HepG2 (cell line): Measurements from ENCODE around the gene IL17C. TPM values are rescaled to one million over a fixed set of nuclear protein-coding genes. Genes with fewer than 3 reads are reported as not detected.

Experiments used
- ATAC-seq: fragments of 200-7000 bp; cut with Tn5 transposase; 3 replicates; pipeline ENCODE4 v1.9.1; 2020; ENCODE audit warnings: mild to moderate bottlenecking, moderate library complexity
- BruUV-seq: library from RNA; stranded (reverse); fragments of 400-500 nt; replicated peaks from 2 replicates; lab custom pipeline; 2021; lab: Mats Ljungman, UMichigan
- CTCF ChIA-PET: fragments of 300-600 bp; formaldehyde crosslinking; extraction: SDS; loops from one replicate; lab custom pipeline; 2021; ENCODE audit warnings: low total read pairs, inconsistent platforms, low intra/inter-chr PET ratio; lab: Yijun Ruan, JAX
- POLR2A ChIA-PET: fragments of 350-600 bp; sonication (Branson Sonifier 250); formaldehyde crosslinking; loops from one replicate; lab custom pipeline; 2020; ENCODE audit warnings: antibody characterized with exemption, inconsistent platforms; lab: Yijun Ruan, JAX
- DNase-seq: peaks from one replicate; pipeline ENCODE4 v3.0.0-alpha.2; 2015; ENCODE audit warnings: low spot score
- FAIRE-seq: peaks from 3 replicates; lab custom pipeline; 2011; peaks lifted over from hg19 to GRCh38; lab: Jason Lieb, UNC
- H2AFZ ChIP-seq: one replicate; pipeline ENCODE4 v1.6.1; 2011; ENCODE audit warnings: low read length, inconsistent platforms
- H3K27ac ChIP-seq: fragments of 300-600 bp; 3 replicates; pipeline ENCODE4 v1.8.0; 2011; ENCODE audit warnings: mixed run types, mild to moderate bottlenecking, mixed read lengths, low read length, inconsistent platforms; ENCODE audit not compliant: insufficient read depth; ENCODE audit errors: extremely low read length
- H3K27me3 ChIP-seq, 2 experiments: fragments of 200-600 bp in 1 of 2; 2 replicates in 1 of 2; 3 replicates in 1 of 2; pipeline versions ENCODE4 v1.6.0 to v1.8.0; 2011; ENCODE audit warnings: low read length in 2 of 2, mild to moderate bottlenecking in 2 of 2, moderate library complexity in 2 of 2, inconsistent platforms in 1 of 2; ENCODE audit not compliant: insufficient read depth in 2 of 2, control insufficient read depth in 1 of 2
- H3K36me3 ChIP-seq, 2 experiments: fragments of 200-600 bp in 1 of 2; replicated peaks in 1 of 2; 2 replicates in 1 of 2; 3 replicates in 1 of 2; pipeline versions ENCODE4 v1.5.1 to v1.8.0; 2011; ENCODE audit warnings: low read length in 2 of 2, inconsistent platforms in 1 of 2; ENCODE audit not compliant: insufficient read depth in 2 of 2, control insufficient read depth in 1 of 2
- H3K4me1 ChIP-seq: 2 replicates; pipeline ENCODE4 v1.5.1; 2012; ENCODE audit warnings: low read length, inconsistent platforms; ENCODE audit not compliant: insufficient read depth
- H3K4me2 ChIP-seq: 2 replicates; pipeline ENCODE4 v1.6.0; 2011; ENCODE audit warnings: low read depth, low read length, inconsistent platforms
- H3K4me3 ChIP-seq, 3 experiments: fragments of 200-600 bp in 1 of 3; sonication (generic), shearing (Covaris generic) in 1 of 3; replicated peaks in 1 of 3; 2 replicates each; pipeline ENCODE4 v1.5.1; 2011 to 2016; ENCODE audit warnings: low read length in 3 of 3, inconsistent platforms in 2 of 3, low read depth in 2 of 3, mild to moderate bottlenecking in 2 of 3, control low read depth in 1 of 3, mixed read lengths in 1 of 3; ENCODE audit not compliant: insufficient read depth in 1 of 3
- H3K79me2 ChIP-seq: one replicate; pipeline ENCODE4 v1.6.1; 2011; ENCODE audit warnings: low read length, inconsistent platforms; ENCODE audit not compliant: insufficient read depth
- H3K9ac ChIP-seq: 2 replicates; pipeline ENCODE4 v1.6.0; 2011; ENCODE audit warnings: mild to moderate bottlenecking, low read depth, low read length, inconsistent platforms; ENCODE audit not compliant: insufficient read depth
- H3K9me3 ChIP-seq: 2 replicates; pipeline ENCODE4 v1.5.1; 2012; ENCODE audit warnings: mild to moderate bottlenecking, low read length
- H4K20me1 ChIP-seq: 2 replicates; pipeline ENCODE4 v1.6.0; 2011; ENCODE audit warnings: inconsistent platforms, mild to moderate bottlenecking, low read length, moderate library complexity; ENCODE audit not compliant: insufficient read depth
- AGO1 ChIP-seq: fragments of 200-400 bp; formaldehyde crosslinking; IDR thresholded peaks from 2 replicates; pipeline ENCODE4 v1.6.1; 2017; ENCODE audit warnings: mild to moderate bottlenecking, low read depth, low read length, moderate library complexity; ENCODE audit not compliant: poor library complexity, severe bottlenecking
- AGO2 ChIP-seq: fragments of 200-400 bp; formaldehyde crosslinking; optimal IDR thresholded peaks from 2 replicates; pipeline ENCODE3; 2017; ENCODE audit warnings: mild to moderate bottlenecking, low read depth, low read length, moderate library complexity
- AKAP8 ChIP-seq: sonication (generic); formaldehyde crosslinking; IDR thresholded peaks from 2 replicates; pipeline ENCODE4 v1.5.1; 2020; ENCODE audit warnings: mild to moderate bottlenecking, missing genetic modification reagents
- ELF1 ChIP-seq: sonication (generic); formaldehyde crosslinking; IDR thresholded peaks from 2 replicates; pipeline ENCODE4 v1.4.0; 2020; ENCODE audit warnings: missing genetic modification reagents
- EZH2 ChIP-seq: conservative IDR thresholded peaks from 2 replicates; pipeline ENCODE4 v1.6.1; 2012; ENCODE audit warnings: mild to moderate bottlenecking, low read depth, low read length, moderate library complexity
- HOXA7 ChIP-seq: sonication (generic); formaldehyde crosslinking; IDR thresholded peaks from 2 replicates; pipeline ENCODE4 v1.8.1; 2022; ENCODE audit warnings: mild to moderate bottlenecking, missing genetic modification reagents, moderate library complexity
- NR3C1 ChIP-seq: sonication (generic); formaldehyde crosslinking; IDR thresholded peaks from 2 replicates; pipeline ENCODE4 v1.4.0; 2020; ENCODE audit warnings: missing genetic modification reagents
- POLR2A ChIP-seq, 2 experiments: IDR thresholded peaks; 2 replicates each; pipeline ENCODE4 v1.6.1; 2011; ENCODE audit warnings: low read depth in 2 of 2, low read length in 2 of 2, mild to moderate bottlenecking in 1 of 2, moderate library complexity in 1 of 2; ENCODE audit not compliant: insufficient read depth in 1 of 2
- POLR2G ChIP-seq: fragments of 200-400 bp; formaldehyde crosslinking; IDR thresholded peaks from 2 replicates; pipeline ENCODE4 v1.6.1; 2018; ENCODE audit warnings: mild to moderate bottlenecking, low read depth, low read length, moderate library complexity
- RBM39 ChIP-seq: fragments of 200-400 bp; formaldehyde crosslinking; IDR thresholded peaks from one replicate; pipeline ENCODE4 v1.6.1; 2018; ENCODE audit warnings: antibody characterized with exemption, mild to moderate bottlenecking, low read depth, low read length; ENCODE audit not compliant: poor library complexity, severe bottlenecking
- SNRNP70 ChIP-seq: fragments of 200-400 bp; formaldehyde crosslinking; IDR thresholded peaks from 2 replicates; pipeline ENCODE4 v1.6.1; 2017; ENCODE audit warnings: mild to moderate bottlenecking, low read depth, low read length, moderate library complexity
- SSRP1 ChIP-seq: IDR thresholded peaks from 2 replicates; pipeline ENCODE4 v1.6.1; 2016; ENCODE audit warnings: control low read depth
- TAF1 ChIP-seq: sonication (generic); formaldehyde crosslinking; IDR thresholded peaks from 2 replicates; pipeline ENCODE4 v1.4.0; 2020; ENCODE audit warnings: missing genetic modification reagents
- TBP ChIP-seq: sonication (generic); formaldehyde crosslinking; IDR thresholded peaks from 2 replicates; pipeline ENCODE4 v1.5.0; 2020; ENCODE audit warnings: missing genetic modification reagents
- ZFP36 ChIP-seq: fragments of 150-350 bp; IDR thresholded peaks from 2 replicates; pipeline ENCODE4 v1.6.1; 2018; ENCODE audit warnings: borderline replicate concordance, low read length, low read depth; ENCODE audit not compliant: partially characterized antibody
- ZNF3 ChIP-seq: IDR thresholded peaks from 2 replicates; pipeline ENCODE4 v1.7.0; 2017; ENCODE audit warnings: inconsistent platforms
- ZZZ3 ChIP-seq: sonication (generic); formaldehyde crosslinking; IDR thresholded peaks from 2 replicates; pipeline ENCODE4 v1.4.0; 2020; ENCODE audit warnings: missing genetic modification reagents, mild to moderate bottlenecking, borderline replicate concordance
- WGBS: methylation state at CpG from one replicate; pipeline ENCODE4 v1.1.6; 2017; ENCODE audit warnings: low lambda C conversion rate; 5-methylcytosine and 5-hydroxymethylcytosine counted together
- in situ Hi-C: cut with HindIII; loops from 2 replicates; pipeline ENCODE4 v1.10.0; 2017; ENCODE audit warnings: low pct_unique_long_range_greater_than_20kb; ENCODE audit not compliant: extremely low pct_ligation_motif_present
- intact Hi-C: fragments of 100-400 bp; cut with micrococcal nuclease; formaldehyde crosslinking; loops from one replicate; pipeline ENCODE4 v1.10.0; 2022; ENCODE audit not compliant: unreplicated experiment
- polyA plus RNA-seq, 8 experiments: library from polyadenylated mRNA; depleted of rRNA in 3 of 8; stranded (reverse) in 7 of 8; unstranded in 1 of 8; fragments of >200 nt; fragmentation: Illumina TruSeq in 4 of 8; extraction: Trizol in 4 of 8; gene quantifications; 2 replicates each; pipeline versions ENCODE4 v1.2.1 to v1.2.3, GENCODE V29; 2011 to 2016; ENCODE audit warnings: low read depth in 4 of 8, missing spikeins in 1 of 8, mixed read lengths in 1 of 8; ENCODE audit not compliant: insufficient read depth in 1 of 8
- total RNA-seq, 5 experiments: library from RNA; depleted of rRNA; stranded (reverse); fragments of >200 nt; fragmentation: Illumina TruSeq; extraction: Trizol; gene quantifications; 2 replicates each; pipeline ENCODE4 v1.2.3, GENCODE V29; 2016; ENCODE audit warnings: low read depth in 1 of 5
- TF ChIP-seq, protein P1 (sequence below): sonication (generic); formaldehyde crosslinking; IDR thresholded peaks from 2 replicates; pipeline ENCODE4 v1.5.1; 2020; ENCODE audit warnings: missing genetic modification reagents, mild to moderate bottlenecking, borderline replicate concordance
- TF ChIP-seq, protein P2 (sequence below): sonication (generic); formaldehyde crosslinking; IDR thresholded peaks from 2 replicates; pipeline ENCODE4 v1.4.0; 2020; ENCODE audit warnings: missing genetic modification reagents

The IL17C gene
- total and polyA plus RNA-seq, 2 of the 13 experiments (the other 11 are each of a cell fraction or from before 2014, with no cell fraction given): not detected

DNA sequence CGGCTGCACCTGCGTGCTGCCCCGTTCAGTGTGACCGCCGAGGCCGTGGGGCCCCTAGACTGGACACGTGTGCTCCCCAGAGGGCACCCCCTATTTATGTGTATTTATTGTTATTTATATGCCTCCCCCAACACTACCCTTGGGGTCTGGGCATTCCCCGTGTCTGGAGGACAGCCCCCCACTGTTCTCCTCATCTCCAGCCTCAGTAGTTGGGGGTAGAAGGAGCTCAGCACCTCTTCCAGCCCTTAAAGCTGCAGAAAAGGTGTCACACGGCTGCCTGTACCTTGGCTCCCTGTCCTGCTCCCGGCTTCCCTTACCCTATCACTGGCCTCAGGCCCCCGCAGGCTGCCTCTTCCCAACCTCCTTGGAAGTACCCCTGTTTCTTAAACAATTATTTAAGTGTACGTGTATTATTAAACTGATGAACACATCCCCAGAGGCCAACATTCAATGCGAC lies 1.7 kb downstream of the IL17C start (continued):
- TF ChIP-seq RBM39 (peak; percentile 14), EZH2 (peak; percentile 93; the same call in 1 of the 2 replicates), ZZZ3 (CRISPR knock-in tag) (no peak), NR3C1 (CRISPR knock-in tag) (no peak)
- TF ChIP-seq, protein P1, sequence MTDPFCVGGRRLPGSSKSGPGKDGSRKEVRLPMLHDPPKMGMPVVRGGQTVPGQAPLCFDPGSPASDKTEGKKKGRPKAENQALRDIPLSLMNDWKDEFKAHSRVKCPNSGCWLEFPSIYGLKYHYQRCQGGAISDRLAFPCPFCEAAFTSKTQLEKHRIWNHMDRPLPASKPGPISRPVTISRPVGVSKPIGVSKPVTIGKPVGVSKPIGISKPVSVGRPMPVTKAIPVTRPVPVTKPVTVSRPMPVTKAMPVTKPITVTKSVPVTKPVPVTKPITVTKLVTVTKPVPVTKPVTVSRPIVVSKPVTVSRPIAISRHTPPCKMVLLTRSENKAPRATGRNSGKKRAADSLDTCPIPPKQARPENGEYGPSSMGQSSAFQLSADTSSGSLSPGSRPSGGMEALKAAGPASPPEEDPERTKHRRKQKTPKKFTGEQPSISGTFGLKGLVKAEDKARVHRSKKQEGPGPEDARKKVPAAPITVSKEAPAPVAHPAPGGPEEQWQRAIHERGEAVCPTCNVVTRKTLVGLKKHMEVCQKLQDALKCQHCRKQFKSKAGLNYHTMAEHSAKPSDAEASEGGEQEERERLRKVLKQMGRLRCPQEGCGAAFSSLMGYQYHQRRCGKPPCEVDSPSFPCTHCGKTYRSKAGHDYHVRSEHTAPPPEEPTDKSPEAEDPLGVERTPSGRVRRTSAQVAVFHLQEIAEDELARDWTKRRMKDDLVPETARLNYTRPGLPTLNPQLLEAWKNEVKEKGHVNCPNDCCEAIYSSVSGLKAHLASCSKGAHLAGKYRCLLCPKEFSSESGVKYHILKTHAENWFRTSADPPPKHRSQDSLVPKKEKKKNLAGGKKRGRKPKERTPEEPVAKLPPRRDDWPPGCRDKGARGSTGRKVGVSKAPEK (CRISPR knock-in tag): 0 out of 2 replicates have a peak, but pooled peaks have one; percentile 15

DNA sequence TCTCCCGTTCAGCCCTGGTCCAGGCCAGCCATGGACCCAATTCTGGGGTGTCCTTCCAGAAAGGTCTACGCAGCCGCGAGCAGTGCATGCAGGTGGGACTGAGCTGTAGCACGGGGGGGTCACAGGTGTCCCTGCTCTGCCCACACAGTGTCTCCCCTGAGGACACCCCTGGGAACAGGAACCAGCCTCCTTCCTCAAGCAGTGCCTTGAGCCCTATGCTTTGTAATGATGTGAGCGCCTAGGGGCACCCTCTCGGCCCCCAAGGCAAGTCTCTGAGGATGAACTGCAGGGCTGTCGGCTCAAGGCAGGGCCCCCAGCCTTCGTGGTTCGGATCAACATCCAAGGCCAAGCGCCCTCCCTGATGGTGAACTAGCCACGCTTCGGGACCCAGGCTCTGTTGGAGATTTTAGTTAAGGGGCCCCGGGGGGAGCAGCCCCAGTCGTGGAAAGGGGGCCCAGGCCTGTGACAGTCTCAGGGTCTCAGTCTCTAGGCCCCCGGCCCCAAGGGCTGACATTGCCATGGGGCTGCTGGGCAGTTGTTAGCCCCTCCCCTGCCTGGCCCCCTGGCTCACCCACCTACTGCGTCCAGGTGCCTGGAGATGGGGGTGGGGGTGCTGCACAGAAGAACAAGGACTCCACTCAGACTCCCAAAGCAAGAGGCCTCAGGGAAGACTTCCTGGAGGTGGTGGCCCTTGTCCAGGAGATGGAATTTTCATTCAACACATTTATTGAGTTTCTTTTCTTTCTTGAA lies 2.3 kb downstream of the IL17C start:
- H3K9me3 ChIP-seq: no peaks in the 10 kb centered on the region
- H3K4me1 ChIP-seq: peaks cover 28% of the 10 kb centered on the region
- FAIRE-seq (no peak), DNase-seq (no peak), ATAC-seq (peak; percentile 3)
- no peak overlapping the region for H3K4me3 ChIP-seq
- peaks cover 0 to 5% of the 10 kb centered on the region in 2 experiments; a peak in 1 of 5 replicates for H3K36me3 ChIP-seq
- ChIA-PET CTCF (no interaction called here), POLR2A (no interaction called here)
- no peak overlapping the region for H2AFZ ChIP-seq
- no peak overlapping the region for H3K9ac ChIP-seq
- H3K27me3 ChIP-seq: peaks cover 17 to 39% of the 10 kb centered on the region in 2 experiments; a peak in 4 of 5 replicates
- peak overlapping the region; percentile 82; the same call in 1 of the 2 replicates for H3K4me2 ChIP-seq
- H4K20me1 ChIP-seq: peaks cover 10% of the 10 kb centered on the region; the same call in 1 of the 2 replicates
- BruUV-seq: TSS peak; percentile 32
- H3K27ac ChIP-seq: no peak overlapping the region
- no peaks in the 10 kb centered on the region for H3K79me2 ChIP-seq
- in situ Hi-C loops: no loop called here
- intact Hi-C loops: no loop called here
- TF ChIP-seq SNRNP70 (no peak), POLR2A (IDR thresholded peaks at IDR 0.05; ENCODE audit: insufficient read depth in 1 of 2, low read depth in 2 of 2, low read length in 2 of 2) (peak in 1 of 2 experiments; percentile 12; a peak in 1 of 4 replicates), ELF1 (CRISPR knock-in tag) (0 out of 2 replicates have a peak, but pooled peaks have one; percentile 26), ZNF3 (CRISPR knock-in tag) (no peak), TBP (CRISPR knock-in tag) (no peak), SSRP1 (CRISPR knock-in tag) (peak; percentile 26; the same call in 1 of the 2 replicates), TAF1 (CRISPR knock-in tag) (0 out of 2 replicates have a peak, but pooled peaks have one; percentile 13), AKAP8 (CRISPR knock-in tag) (peak; percentile 17; the same call in 1 of the 2 replicates), AGO1 (peak; percentile 93), ZFP36 (peak; percentile 53), AGO2 (peak; percentile 56), POLR2G (peak; percentile 23; the same call in 1 of the 2 replicates), HOXA7 (CRISPR knock-in tag) (no peak)
- TF ChIP-seq, protein P2, sequence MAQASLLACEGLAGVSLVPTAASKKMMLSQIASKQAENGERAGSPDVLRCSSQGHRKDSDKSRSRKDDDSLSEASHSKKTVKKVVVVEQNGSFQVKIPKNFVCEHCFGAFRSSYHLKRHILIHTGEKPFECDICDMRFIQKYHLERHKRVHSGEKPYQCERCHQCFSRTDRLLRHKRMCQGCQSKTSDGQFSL: peak; percentile 41; the same call in 1 of the 2 replicates
- 49% methylated on average over 12 of the region's 17 CpGs for WGBS
